GM20000 (cell line): ENCODE data around the gene MAPK8IP1.

Experiments used
- DNase-seq: peaks from one replicate; pipeline ENCODE4 v3.0.0; 2012; ENCODE audit warnings: low spot score
- CTCF ChIP-seq: IDR thresholded peaks from 2 replicates; pipeline ENCODE4 v1.5.1; 2012; ENCODE audit warnings: mild to moderate bottlenecking, control low read depth; ENCODE audit errors: extremely low read depth, missing control alignments

MAPK8IP1 gene

DNA sequence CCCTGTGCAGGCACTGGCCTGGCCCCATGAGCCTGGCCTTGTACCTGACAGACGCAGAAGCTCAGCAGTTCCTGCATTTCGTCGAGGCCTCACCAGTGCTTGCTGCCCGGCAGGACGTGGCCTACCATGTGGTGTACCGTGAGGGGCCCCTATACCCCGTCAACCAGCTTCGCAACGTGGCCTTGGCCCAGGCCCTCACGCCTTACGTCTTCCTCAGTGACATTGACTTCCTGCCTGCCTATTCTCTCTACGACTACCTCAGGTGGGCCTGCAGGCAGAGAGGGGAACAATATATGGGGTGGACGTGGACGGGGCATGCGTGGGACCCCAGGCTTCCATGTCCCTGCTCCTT lies 41.9 kb downstream of the MAPK8IP1 start:
- peak; percentile 5 for DNase-seq
- no peak for TF ChIP-seq CTCF

GRCh38 chr11:45927684-45928413 lies 42.4 kb downstream of the MAPK8IP1 start:
- no peak for TF ChIP-seq CTCF
- peak; percentile 13 for DNase-seq

- no peak for TF ChIP-seq CTCF
- peak; percentile 4 for DNase-seq
Observed at GRCh38 chr11:45928535-45929215, 43.2 kb downstream of the MAPK8IP1 start.

DNA sequence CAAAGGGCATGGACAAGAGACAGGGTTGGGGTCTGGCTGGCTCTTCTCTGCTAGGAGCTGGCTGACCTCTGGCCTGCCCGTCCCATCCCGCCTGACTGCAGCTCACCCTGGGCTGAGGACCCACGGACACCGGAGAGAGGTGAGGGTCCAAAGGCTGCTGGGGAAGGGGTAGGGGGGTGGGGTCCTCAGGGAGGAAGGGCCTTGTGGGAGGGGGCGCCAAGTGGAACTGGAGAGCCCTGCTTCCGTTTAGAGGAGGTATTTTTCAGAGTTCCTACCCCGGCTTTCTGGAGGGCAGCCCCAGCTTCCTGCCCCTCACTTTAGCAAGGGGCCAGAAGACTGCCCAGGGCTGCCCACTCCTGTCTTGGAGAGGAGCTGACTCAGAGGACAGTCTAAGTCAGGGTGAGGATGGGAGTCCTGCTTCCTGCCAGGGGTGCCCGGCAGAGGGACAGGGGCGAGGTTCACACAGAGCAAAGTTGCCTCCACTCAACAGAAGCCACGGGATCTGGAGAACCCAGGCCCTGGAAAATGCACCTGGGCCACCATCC lies 44.1 kb downstream of the MAPK8IP1 start:
- DNase-seq: no peak
- TF ChIP-seq CTCF: no peak

GRCh38 chr11:45930031-45930794 lies 44.8 kb downstream of the MAPK8IP1 start:
- peak; percentile 90 for DNase-seq
- TF ChIP-seq CTCF: no peak

DNA sequence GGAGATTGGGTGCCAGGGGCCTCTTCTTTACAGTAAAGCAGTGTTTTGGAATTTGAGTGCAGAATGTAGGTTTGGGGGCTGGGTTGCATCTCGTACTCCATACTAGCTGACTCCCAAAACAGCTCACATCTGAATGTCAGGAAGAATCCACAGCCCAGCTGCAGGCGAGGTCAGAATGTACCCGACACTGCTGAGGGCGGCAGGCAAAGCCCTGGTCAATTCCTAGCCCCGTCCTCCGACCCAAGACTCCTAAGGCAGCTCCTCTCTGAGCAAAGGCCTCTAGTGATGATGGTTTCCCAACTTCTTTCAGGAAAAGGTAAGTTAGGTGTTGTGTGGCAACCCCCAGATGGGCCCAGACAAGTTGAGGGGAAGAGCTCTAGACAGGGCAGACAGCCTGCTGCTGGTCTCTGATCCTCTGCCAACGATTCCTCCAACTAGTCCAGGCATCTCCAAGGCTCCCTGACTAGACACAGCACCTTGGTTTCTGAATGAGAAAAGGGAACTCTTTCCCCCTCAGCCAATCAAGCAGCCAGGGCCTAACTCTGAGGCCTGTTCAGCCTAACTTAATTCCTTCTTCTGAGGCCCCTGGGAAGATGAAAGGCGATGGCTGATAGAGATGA lies 45.6 kb downstream of the MAPK8IP1 start:
- peak; percentile 13 for DNase-seq
- no peak for TF ChIP-seq CTCF
